Activated CD8-positive, alpha-beta memory T cell treated with anti-CD3 and anti-CD28 coated beads, Interleukin-2, amount 50 U/mL, for 4 hours (primary cell): ENCODE results near the gene ZMYND11.
A peak's percentile ranks its signal among the peaks of the same experiment; 100 is the strongest.

Source experiments
- DNase-seq: peaks from one replicate; pipeline ENCODE4 v3.0.0-alpha.2; 2020

ZMYND11 gene

GRCh38 chr10:135132-135600, at the start of gene ZMYND11:
TSS of gene ZMYND11 (plus strand) at chr10:135455. CDS start at chr10:180013, 44,558 bp downstream.
- peak; percentile 77 for DNase-seq

GRCh38 chr10:86031-86430, 49.2 kb upstream of the ZMYND11 start:
- DNase-seq, result no peak

- no peak for DNase-seq
Observed at GRCh38 chr10:87177-88080, 47.8 kb upstream of the ZMYND11 start.

GRCh38 chr10:88253-88652, 47.0 kb upstream of the ZMYND11 start:
- no peak for DNase-seq

- no peak for DNase-seq
Observed at GRCh38 chr10:89248-89647, 46.0 kb upstream of the ZMYND11 start.

GRCh38 chr10:90161-90560, 45.1 kb upstream of the ZMYND11 start:
- no peak for DNase-seq

GRCh38 chr10:91313-91712, 43.9 kb upstream of the ZMYND11 start:
- DNase-seq, result no peak

GRCh38 chr10:92153-92552, 43.1 kb upstream of the ZMYND11 start:
- DNase-seq, result no peak

- no peak for DNase-seq
Observed at GRCh38 chr10:92846-93245, 42.4 kb upstream of the ZMYND11 start.

GRCh38 chr10:94613-95012, 40.6 kb upstream of the ZMYND11 start:
- no peak for DNase-seq

GRCh38 chr10:95356-96115, 39.7 kb upstream of the ZMYND11 start:
- DNase-seq, result no peak

- DNase-seq, result no peak
Observed at GRCh38 chr10:96466-96865, 38.8 kb upstream of the ZMYND11 start.

GRCh38 chr10:104416-104815, 30.8 kb upstream of the ZMYND11 start:
- DNase-seq, result no peak

GRCh38 chr10:104862-105565, 30.2 kb upstream of the ZMYND11 start:
- DNase-seq, result no peak

GRCh38 chr10:105806-106205, 29.4 kb upstream of the ZMYND11 start:
- DNase-seq, result no peak

- no peak for DNase-seq
Observed at GRCh38 chr10:106740-107139, 28.5 kb upstream of the ZMYND11 start.

- no peak for DNase-seq
Observed at GRCh38 chr10:112246-112645, 23.0 kb upstream of the ZMYND11 start.

GRCh38 chr10:124874-125273, 10.4 kb upstream of the ZMYND11 start:
- DNase-seq, result no peak

GRCh38 chr10:127612-128432, 7.4 kb upstream of the ZMYND11 start:
- no peak for DNase-seq

- no peak for DNase-seq
Observed at GRCh38 chr10:129810-130209, 5.4 kb upstream of the ZMYND11 start.

- no peak for DNase-seq
Observed at GRCh38 chr10:132946-133898, 2.0 kb upstream of the ZMYND11 start.
